Left colon (tissue), 2 donors: Measurements from ENCODE around the gene IRF7. TPM values are rescaled to one million over a fixed set of nuclear protein-coding genes. Genes with fewer than 3 reads are reported as not detected.

Experiments used
- ATAC-seq: fragments of 200-7000 bp; cut with Tn5 transposase; one replicate; pipeline ENCODE4 v1.9.1; 2020; ENCODE audit warnings: mild to moderate bottlenecking, moderate library complexity
- DNase-seq, 2 donors: peaks; one replicate each; pipeline ENCODE4 v3.0.0-alpha.2; 2020
- intact Hi-C, 2 donors: fragments of 100-400 bp; cut with DNase I in 1 of 2; cut with micrococcal nuclease in 1 of 2; formaldehyde crosslinking; loops; one replicate each; pipeline versions ENCODE4 v1.11.2 to v1.14.0; 2022; cut with DNase I, micrococcal nuclease
- total RNA-seq, 2 donors: library from RNA; stranded (reverse); fragmentation: NEBNext Ultra II Directional; extraction: Animal tissue kit (Norgen Biotek cat#: 25700); gene quantifications; one replicate each; pipeline ENCODE4 v1.2.1, GENCODE V29; 2021
- donor health status: DM: no; HTN: no; CAD: no.
- donor health status: DM: yes; HTN: yes; CAD: no.

Gene IRF7
- total RNA-seq, 2 donors from 2014 or later = 29.9 to 36.4 TPM

DNA sequence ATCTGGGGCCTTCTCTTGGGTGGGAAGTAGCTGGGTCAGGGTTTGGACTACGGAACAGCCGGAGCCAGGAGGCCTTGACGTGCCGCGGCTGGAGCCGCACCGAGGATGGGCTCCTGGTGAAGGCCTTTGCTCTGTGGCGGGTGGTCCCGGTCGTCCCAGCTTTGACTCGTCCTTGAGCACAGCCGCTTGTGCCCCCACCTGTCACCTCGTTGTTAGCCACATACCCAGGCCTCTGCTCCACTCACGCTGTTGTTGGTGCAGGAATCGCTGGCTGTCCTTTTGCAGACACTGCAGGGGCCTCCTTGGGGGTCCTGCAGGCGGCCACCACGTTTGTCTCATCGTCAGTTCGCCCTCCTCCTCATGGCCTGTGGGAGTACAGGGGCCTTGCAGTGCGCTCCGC lies 22.4 kb downstream of the IRF7 start:
- DNase-seq (no peak), ATAC-seq (no peak)
- intact Hi-C loops = no loop called here

- ATAC-seq = no peak
- intact Hi-C loops = no loop called here
- DNase-seq = no peak
Observed at GRCh38 chr11:592918-593317, 22.8 kb downstream of the IRF7 start.

GRCh38 chr11:592501-592900 lies 23.2 kb downstream of the IRF7 start:
- intact Hi-C loops = no loop called here
- ATAC-seq (no peak), DNase-seq (no peak)

- DNase-seq (no peak), ATAC-seq (no peak)
- intact Hi-C loops = no loop called here
Observed at GRCh38 chr11:590997-591396, 24.8 kb downstream of the IRF7 start.

GRCh38 chr11:589798-590197 lies 26.0 kb downstream of the IRF7 start:
- no peak for DNase-seq
- intact Hi-C loops = no loop called here

DNA sequence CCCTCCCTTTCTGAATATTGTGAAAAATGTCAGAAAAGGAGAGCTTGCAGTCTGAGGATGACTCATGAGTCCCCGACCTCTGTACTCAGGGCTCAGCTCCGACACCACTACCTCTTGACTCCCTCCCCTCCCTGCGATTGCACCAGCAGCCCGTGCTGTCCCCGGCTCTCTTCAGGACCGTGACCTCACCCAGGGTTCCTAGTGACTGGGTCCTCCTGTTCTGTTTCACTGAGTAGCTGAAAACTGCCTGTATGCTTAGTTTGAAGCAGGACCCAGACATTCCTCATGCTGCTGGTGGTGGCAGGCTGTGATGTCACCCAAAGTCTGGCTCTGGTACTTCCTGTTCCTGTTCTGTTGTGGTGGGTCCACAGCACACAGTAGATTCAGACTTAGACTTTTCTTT lies 27.8 kb downstream of the IRF7 start:
- DNase-seq (no peak), ATAC-seq (peak; percentile 56)
- intact Hi-C loops = no loop called here

More at GRCh38 chr11:589798-590197, 26.0 kb downstream of the IRF7 start:
- ATAC-seq = no peak

DNA sequence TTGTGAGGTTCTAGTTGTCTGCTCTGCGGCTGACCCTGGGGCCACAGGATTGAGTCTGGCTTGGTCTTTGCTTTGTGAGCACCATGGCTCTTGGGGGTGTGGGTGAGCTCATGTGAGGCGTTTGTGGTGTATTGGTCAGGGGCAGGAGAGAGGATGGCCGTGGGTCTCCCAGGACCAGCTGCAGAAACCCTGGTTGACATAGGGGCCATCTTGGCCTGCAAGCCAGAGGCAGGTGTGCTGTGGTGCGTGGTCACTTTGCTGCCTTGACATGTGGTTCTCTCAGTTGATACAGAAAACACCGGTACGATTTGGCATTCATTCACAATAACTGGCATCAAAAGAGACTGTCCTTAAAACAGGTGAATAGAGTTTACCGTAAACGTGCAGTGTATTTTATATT lies 28.2 kb downstream of the IRF7 start:
- intact Hi-C loops = no loop called here
- no peak for DNase-seq
- no peak for ATAC-seq

DNA sequence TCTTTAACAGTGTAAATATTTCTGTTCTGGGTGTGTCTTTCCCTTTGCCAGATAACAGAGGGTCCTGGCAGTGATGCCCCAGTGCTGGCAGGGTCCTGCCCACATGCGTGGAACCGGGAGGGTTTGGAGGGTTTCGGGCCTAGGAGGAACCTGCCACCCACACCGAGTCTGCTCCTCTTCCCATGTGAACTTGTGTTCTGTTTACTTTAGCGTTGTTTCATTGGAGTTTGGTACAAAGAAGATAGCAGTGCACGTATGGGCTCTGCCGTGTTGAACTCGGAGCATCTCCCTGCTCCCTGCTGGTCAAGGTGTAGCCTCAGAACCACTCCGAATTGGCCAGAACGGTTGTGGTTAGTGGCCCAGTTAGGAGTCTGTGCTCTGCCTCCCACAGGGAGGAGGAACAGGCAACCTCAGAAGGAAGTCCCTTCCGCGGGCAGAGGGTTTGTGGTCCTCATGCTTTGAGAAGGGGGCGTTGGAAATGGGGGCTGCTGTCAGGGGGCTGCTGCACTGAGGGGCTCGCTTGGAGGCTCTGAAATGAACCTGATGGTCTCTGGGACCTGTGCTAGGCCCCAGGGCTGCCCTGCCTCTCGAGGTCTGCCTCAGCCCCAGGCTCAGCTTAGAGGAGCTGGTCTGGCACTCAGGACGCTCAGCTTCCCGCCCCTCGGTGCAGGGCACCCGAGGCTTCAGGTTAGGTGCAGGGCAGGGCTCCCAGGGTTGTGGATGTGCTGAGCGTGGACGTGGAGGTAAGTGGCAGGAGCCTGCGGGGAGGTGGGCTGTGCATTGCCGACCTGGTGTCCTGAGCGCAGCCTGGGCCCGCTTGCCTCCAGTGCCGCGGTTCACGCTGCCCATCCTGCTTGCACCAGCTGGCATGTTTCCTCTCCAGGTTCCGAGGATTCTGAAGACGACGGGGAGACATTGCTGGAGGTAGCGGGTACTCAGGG lies 29.1 kb downstream of the IRF7 start:
- intact Hi-C loops = no loop called here
- no peak for DNase-seq
- ATAC-seq = no peak

DNA sequence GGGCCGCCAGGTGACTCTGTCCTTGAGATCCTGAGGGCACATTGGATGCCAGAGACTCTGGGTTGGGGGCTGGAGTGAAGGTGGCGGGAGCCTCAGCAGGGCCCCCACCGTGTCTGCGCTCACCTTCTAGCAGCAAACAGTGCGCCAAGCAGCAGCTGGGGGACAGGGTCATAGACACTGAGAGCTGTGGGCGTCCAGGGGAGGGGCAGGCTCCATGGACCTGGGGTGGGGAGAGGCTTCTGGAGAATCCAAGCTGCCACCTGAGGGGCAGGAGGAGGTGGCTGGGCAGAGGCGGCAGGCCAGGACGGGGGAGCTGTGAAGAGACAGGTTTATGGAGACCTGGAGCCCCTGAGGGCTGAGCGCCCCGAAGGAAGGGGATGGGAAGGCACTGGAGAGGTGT lies 31.5 kb downstream of the IRF7 start:
- intact Hi-C loops = no loop called here
- DNase-seq (no peak), ATAC-seq (no peak)

- ATAC-seq (no peak), DNase-seq (no peak)
- intact Hi-C loops = no loop called here
Observed at GRCh38 chr11:581752-582151, 34.0 kb downstream of the IRF7 start.

DNA sequence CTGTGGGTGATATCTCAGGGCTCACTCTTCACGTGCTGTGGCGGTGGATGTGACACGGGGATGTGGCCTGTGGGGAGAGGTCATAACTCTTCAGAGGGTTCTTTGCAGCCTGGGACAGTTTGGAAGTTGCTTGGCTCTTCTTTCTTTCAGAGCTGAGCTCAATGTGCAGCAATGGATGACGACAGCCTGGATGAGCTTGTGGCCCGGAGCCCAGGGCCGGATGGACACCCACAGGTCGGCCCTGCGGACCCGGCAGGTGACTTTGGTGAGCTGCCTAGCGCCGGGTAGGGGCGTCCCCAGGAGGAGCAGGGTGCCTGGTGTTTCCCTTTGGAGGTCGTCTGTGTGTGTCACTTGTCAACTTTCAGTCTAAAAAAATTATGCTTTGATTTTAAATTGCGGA lies 34.4 kb downstream of the IRF7 start:
- intact Hi-C loops = no loop called here
- ATAC-seq (no peak), DNase-seq (no peak)

DNA sequence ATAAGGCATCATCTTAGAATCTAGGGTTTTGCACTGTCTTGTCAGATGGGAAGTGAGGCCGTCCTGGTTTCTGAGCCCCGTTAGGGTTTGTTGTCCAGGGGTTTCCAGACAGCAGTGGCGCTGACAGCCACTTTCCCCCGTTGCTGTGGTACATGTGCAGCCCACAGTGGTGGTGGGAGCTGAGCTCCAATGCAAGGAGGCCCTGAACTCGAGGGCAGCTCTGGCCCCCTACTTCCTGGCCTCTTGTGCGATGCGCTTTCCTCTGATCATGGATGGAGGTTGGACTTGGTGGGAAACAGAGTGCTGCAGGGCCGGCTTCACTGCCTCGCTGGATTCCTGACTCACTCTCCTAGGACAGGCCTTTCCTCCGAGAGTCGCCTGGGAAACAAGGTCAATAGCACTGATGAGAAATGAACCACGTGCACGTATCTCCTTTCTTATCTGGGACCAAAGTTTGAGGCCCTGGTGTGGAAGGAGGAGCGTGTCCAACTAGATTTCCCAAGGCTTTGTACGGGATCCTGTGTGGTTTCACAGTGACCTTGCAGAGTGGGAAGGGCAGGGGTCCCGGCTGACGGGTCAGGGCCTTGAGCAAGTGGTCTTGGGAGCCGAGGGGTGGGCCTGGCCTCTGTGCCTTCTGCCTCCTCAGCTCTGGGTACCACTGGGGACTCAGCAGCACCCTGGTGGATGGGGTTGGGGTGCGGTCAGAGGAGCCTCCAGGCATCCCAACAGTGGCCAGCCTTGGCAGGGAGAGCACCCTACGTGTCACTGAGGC lies 35.7 kb downstream of the IRF7 start:
- intact Hi-C loops = no loop called here
- DNase-seq = no peak
- ATAC-seq = no peak

GRCh38 chr11:578276-579035 lies 37.3 kb downstream of the IRF7 start:
- ATAC-seq (no peak), DNase-seq (no peak)
- intact Hi-C loops = no loop called here

- ATAC-seq = no peak
- intact Hi-C loops = no loop called here
- no peak for DNase-seq
Observed at GRCh38 chr11:577611-577894, 38.2 kb downstream of the IRF7 start.

DNA sequence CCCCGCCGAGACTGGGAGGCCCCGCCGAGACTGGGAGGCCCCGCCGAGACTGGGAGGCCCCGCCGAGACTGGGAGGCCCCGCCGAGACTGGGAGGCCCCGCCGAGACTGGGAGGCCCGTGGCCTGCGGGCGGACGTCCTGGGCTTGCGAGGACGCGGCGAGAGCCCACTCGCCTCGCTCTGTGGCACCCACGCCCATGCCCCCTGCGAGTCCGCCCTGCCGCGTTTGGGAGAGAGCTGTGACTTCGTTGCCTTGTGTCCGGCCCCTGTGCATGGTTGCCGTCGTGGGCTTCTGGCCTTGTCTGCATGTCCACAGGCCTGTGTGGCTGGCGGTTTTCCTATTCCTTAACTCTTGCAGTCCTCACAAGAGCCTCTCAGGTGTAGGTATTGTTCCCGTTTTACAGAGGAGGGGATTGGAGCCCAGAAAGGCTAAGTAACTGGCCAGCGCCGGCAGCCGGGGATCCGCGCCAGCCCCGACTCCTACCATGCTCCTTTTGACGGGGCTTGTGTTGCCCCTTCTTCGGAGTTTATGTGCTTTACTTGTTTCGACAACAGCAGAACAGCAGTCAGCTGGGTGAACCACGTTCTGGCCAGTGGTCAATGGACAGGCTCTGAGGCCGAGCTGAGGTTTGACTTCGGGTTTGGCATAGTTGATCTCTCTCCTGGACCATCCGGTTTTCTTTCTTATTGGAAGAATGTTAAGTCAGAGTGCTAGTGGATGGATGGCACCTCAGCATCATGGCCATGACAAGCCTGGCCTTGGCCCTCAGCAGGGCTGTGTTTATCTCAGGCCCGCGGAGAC lies 38.7 kb downstream of the IRF7 start:
- intact Hi-C loops = no loop called here
- DNase-seq (no peak), ATAC-seq (no peak)

GRCh38 chr11:575996-576768 lies 39.6 kb downstream of the IRF7 start, which contains the start of gene PHRF1:
Gene PHRF1, plus strand, starts transcription at chr11:576470. Its CDS starts 5,043 bp downstream, at chr11:581513.
- DNase-seq = peak; percentile 95 to 97
- intact Hi-C loops = no loop called here
- ATAC-seq = peak; percentile 83

DNA sequence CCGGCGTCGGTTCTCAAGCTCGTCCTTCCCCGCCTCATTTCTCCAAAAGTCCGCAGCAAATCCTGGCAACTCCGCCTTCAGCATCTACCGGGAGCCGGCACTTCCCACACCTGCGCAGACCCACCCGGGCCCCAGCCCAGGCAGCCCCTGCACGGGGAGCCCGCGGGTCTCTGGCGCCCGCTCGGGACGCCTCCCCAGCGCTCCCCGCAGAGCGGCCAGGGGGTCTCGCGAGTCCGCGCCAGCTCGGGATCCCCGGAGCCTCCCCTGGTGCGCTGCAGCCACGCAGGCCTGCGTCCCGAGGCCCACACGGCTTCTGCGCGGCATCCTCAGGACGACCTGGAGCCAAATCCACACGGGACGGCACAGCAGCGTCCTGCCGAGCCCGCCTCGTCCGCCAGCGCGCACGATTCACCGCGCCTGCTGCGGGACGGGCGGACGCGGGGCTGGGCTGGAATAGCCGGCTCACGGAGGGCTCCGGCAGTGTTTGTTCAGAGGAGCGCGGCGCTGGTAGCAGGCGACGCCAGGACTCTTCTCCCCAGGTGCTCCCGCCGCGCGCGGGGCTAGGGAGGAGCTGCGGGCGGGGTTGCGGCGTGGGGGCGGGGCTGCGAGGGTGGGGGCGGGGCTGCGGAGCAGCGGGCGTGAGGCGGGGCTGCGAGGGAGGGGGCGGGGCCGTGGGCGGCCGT lies 40.3 kb downstream of the IRF7 start:
- ATAC-seq (peak; percentile 72), DNase-seq (peak; percentile 69 to 81)
- intact Hi-C loops = no loop called here
